ENCODE data around the gene S100A8.

- TF ChIP-seq EZH2 (IDR thresholded peaks at IDR 0.05; ENCODE audit: insufficient read depth, poor library complexity, severe bottlenecking) (no peak), EZH2phosphoT487 (IDR thresholded peaks at IDR 0.05; ENCODE audit: insufficient read depth, low read depth) (no peak)
These were observed 11.3 kb downstream of the S100A8 start for GRCh38 chr1:153379591-153379990.
